SK-N-SH (cell line): Measurements from ENCODE around the gene DAB1. TPM values are rescaled to one million over a fixed set of nuclear protein-coding genes. Genes with fewer than 3 reads are reported as not detected.

ENCODE experiments used
- CTCF ChIA-PET: fragments of 300-600, 350-600 bp; formaldehyde crosslinking; extraction: SDS; loops from one replicate; lab custom pipeline; 2021; lab: Yijun Ruan, JAX
- POLR2A ChIA-PET: fragments of 350-600 bp; sonication (Branson Sonifier 250); formaldehyde crosslinking; extraction: SDS; loops from one replicate; lab custom pipeline; 2020; ENCODE audit warnings: antibody characterized with exemption, inconsistent platforms; lab: Yijun Ruan, JAX
- DNase-seq: peaks from one replicate; pipeline ENCODE4 v3.0.0; 2012
- H2AFZ ChIP-seq: fragments of 200-600 bp; sonication (generic); 2 replicates; pipeline ENCODE4 v1.8.1; 2016; ENCODE audit warnings: antibody characterized with exemption, mild to moderate bottlenecking, low read depth
- H3F3A ChIP-seq: fragments of 200-600 bp; sonication (generic); replicated peaks from 2 replicates; pipeline ENCODE3; 2016; ENCODE audit warnings: antibody characterized with exemption, mild to moderate bottlenecking; ENCODE audit not compliant: insufficient read depth
- H3K27ac ChIP-seq, 2 experiments: fragments of 200-500 bp in 1 of 2; fragments of 200-600 bp in 1 of 2; sonication (Bioruptor generic) in 1 of 2; sonication (generic), shearing (Covaris generic) in 1 of 2; 2 replicates each; pipeline versions ENCODE4 v1.5.1 to v1.6.1; 2014 to 2016; ENCODE audit warnings: low read depth in 2 of 2, inconsistent platforms in 1 of 2, low read length in 1 of 2, mild to moderate bottlenecking in 1 of 2, mixed read lengths in 1 of 2
- H3K27me3 ChIP-seq: fragments of 200-600 bp; sonication (generic), shearing (Covaris generic); 2 replicates; pipeline ENCODE4 v1.6.1; 2016; ENCODE audit warnings: mixed run types; ENCODE audit not compliant: insufficient read depth
- H3K36me3 ChIP-seq, 2 experiments: fragments of 200-500 bp in 1 of 2; fragments of 200-600 bp in 1 of 2; sonication (Bioruptor generic) in 1 of 2; sonication (generic) in 1 of 2; replicated peaks in 1 of 2; 2 replicates each; pipeline versions ENCODE3 to v1.5.1; 2014 to 2016; ENCODE audit warnings: low read length in 1 of 2, mild to moderate bottlenecking in 1 of 2; ENCODE audit not compliant: insufficient read depth in 2 of 2, control insufficient read depth in 1 of 2
- H3K4me1 ChIP-seq, 2 experiments: fragments of 200-500 bp in 1 of 2; fragments of 200-600 bp in 1 of 2; sonication (Bioruptor generic) in 1 of 2; sonication (generic), shearing (Covaris generic) in 1 of 2; 2 replicates each; pipeline versions ENCODE4 v1.5.1 to v1.6.1; 2014 to 2016; ENCODE audit warnings: low read depth in 1 of 2, low read length in 1 of 2, mixed run types in 1 of 2; ENCODE audit not compliant: insufficient read depth in 2 of 2, control insufficient read depth in 1 of 2
- H3K4me2 ChIP-seq: fragments of 200-600 bp; sonication (generic), shearing (Covaris generic); 2 replicates; pipeline ENCODE4 v1.6.1; 2017; ENCODE audit warnings: mixed run types
- H3K4me3 ChIP-seq, 2 experiments: fragments of 200-500 bp in 1 of 2; fragments of 200-600 bp in 1 of 2; sonication (Bioruptor generic) in 1 of 2; sonication (generic), shearing (Covaris generic) in 1 of 2; 2 replicates each; pipeline versions ENCODE4 v1.5.1 to v1.8.1; 2014 to 2016; ENCODE audit warnings: low read depth in 2 of 2, inconsistent platforms in 1 of 2, low read length in 1 of 2, mild to moderate bottlenecking in 1 of 2, mixed read lengths in 1 of 2, moderate library complexity in 1 of 2
- H3K79me2 ChIP-seq: fragments of 200-600 bp; sonication (generic); 2 replicates; pipeline ENCODE4 v1.8.1; 2017; ENCODE audit warnings: mild to moderate bottlenecking; ENCODE audit not compliant: insufficient read depth
- H3K9ac ChIP-seq: fragments of 200-600 bp; sonication (generic); 2 replicates; pipeline ENCODE4 v1.6.1; 2017; ENCODE audit warnings: mixed run types
- H3K9me2 ChIP-seq: fragments of 200-600 bp; sonication (generic); 2 replicates; pipeline ENCODE4 v1.6.1; 2017; ENCODE audit warnings: mixed run types
- H3K9me3 ChIP-seq: fragments of 200-600 bp; sonication (generic); 2 replicates; pipeline ENCODE4 v1.6.1; 2017; ENCODE audit warnings: mixed run types, mild to moderate bottlenecking, moderate library complexity
- H4K20me1 ChIP-seq: fragments of 200-600 bp; sonication (generic); 2 replicates; pipeline ENCODE4 v1.6.1; 2017; ENCODE audit warnings: mild to moderate bottlenecking, mixed run types; ENCODE audit not compliant: insufficient read depth
- ELF1 ChIP-seq: IDR thresholded peaks from 2 replicates; pipeline ENCODE4 v1.4.0; 2012
- EP300 ChIP-seq, 2 experiments: IDR thresholded peaks; 2 replicates each; pipeline versions ENCODE4 v1.4.0 to v1.6.1; 2012; ENCODE audit warnings: borderline replicate concordance in 1 of 2, low read depth in 1 of 2, low read length in 1 of 2
- GABPA ChIP-seq: IDR thresholded peaks from 2 replicates; pipeline ENCODE4 v1.4.0; 2012; ENCODE audit warnings: low read depth, mild to moderate bottlenecking
- JUND ChIP-seq: IDR thresholded peaks from 2 replicates; pipeline ENCODE4 v1.4.0; 2012
- MAX ChIP-seq: IDR thresholded peaks from 2 replicates; pipeline ENCODE4 v1.4.0; 2012; ENCODE audit warnings: low read depth
- MEF2A ChIP-seq: IDR thresholded peaks from 2 replicates; pipeline ENCODE4 v1.4.0; 2012; ENCODE audit warnings: low read depth, borderline replicate concordance
- MXI1 ChIP-seq: IDR thresholded peaks from 2 replicates; pipeline ENCODE4 v1.6.1; 2012; ENCODE audit warnings: mild to moderate bottlenecking, low read depth, low read length, improper control_type of control experiment
- NRF1 ChIP-seq: IDR thresholded peaks from 2 replicates; pipeline ENCODE4 v1.6.1; 2012; ENCODE audit warnings: low read depth, mild to moderate bottlenecking, low read length
- REST ChIP-seq: IDR thresholded peaks from 2 replicates; pipeline ENCODE4 v1.6.1; 2012; ENCODE audit warnings: mild to moderate bottlenecking, low read depth, low read length, moderate library complexity
- RXRA ChIP-seq: IDR thresholded peaks from 2 replicates; pipeline ENCODE4 v1.4.0; 2012; ENCODE audit warnings: low read depth, mild to moderate bottlenecking, borderline replicate concordance
- SIN3A ChIP-seq: IDR thresholded peaks from 2 replicates; pipeline ENCODE4 v1.6.1; 2012; ENCODE audit warnings: low read depth, mild to moderate bottlenecking, low read length, moderate library complexity, borderline replicate concordance
- SMC3 ChIP-seq: IDR thresholded peaks from 2 replicates; pipeline ENCODE4 v1.6.1; 2012; ENCODE audit warnings: low read depth, low read length, improper control_type of control experiment
- TAF1 ChIP-seq: IDR thresholded peaks from 2 replicates; pipeline ENCODE4 v1.6.1; 2012; ENCODE audit warnings: low read depth, mild to moderate bottlenecking, low read length, moderate library complexity, borderline replicate concordance
- ZBTB33 ChIP-seq: IDR thresholded peaks from 2 replicates; pipeline ENCODE4 v1.4.0; 2012; ENCODE audit warnings: low read depth, borderline replicate concordance
- WGBS: methylation state at CpG from one replicate; pipeline ENCODE4 v1.1.6; 2017; ENCODE audit warnings: low lambda C conversion rate; 5-methylcytosine and 5-hydroxymethylcytosine counted together
- polyA plus RNA-seq, 3 experiments: library from polyadenylated mRNA; depleted of rRNA; stranded (reverse); fragments of >200 nt; gene quantifications; 2 replicates each; pipeline ENCODE4 v1.2.3, GENCODE V29; 2012

The DAB1 gene
- polyA plus RNA-seq, 1 of the 3 experiments (the other 2 are of a cell fraction) = 2.9 TPM

- peaks cover 7% of the 10 kb centered on the region for H3F3A ChIP-seq
- H3K9ac ChIP-seq = no peak overlapping the region
- CTCF ChIA-PET = no interaction called here
- no peaks in the 10 kb centered on the region for H3K36me3 ChIP-seq
- no peaks in the 10 kb centered on the region; the same call in 1 of the 2 replicates for H3K9me3 ChIP-seq
- no peak overlapping the region for H3K4me2 ChIP-seq
- TF ChIP-seq SMC3 (no peak), NRF1 (no peak), EP300 (IDR thresholded peaks at IDR 0.05; ENCODE audit: borderline replicate concordance in 1 of 2, low read depth in 1 of 2, low read length in 1 of 2) (no peak), MAX (no peak), ELF1 (no peak), SIN3A (no peak), TAF1 (no peak), GABPA (no peak), JUND (no peak), REST (no peak), RXRA (no peak), MEF2A (no peak), MXI1 (no peak), ZBTB33 (no peak)
- DNase-seq = no peak
- no peaks in the 10 kb centered on the region for H3K27me3 ChIP-seq
- H3K27ac ChIP-seq = no peak overlapping the region
- H3K4me1 ChIP-seq = peaks cover 2 to 11% of the 10 kb centered on the region in 2 experiments; a peak in 2 of 4 replicates
- WGBS = 83% methylated on average over 10 of the region's 10 CpGs
- no peaks in the 10 kb centered on the region for H3K79me2 ChIP-seq
- no peak overlapping the region for H3K4me3 ChIP-seq
- no peaks in the 10 kb centered on the region for H3K9me2 ChIP-seq
- no peak overlapping the region for H2AFZ ChIP-seq
- no peaks in the 10 kb centered on the region for H4K20me1 ChIP-seq
- POLR2A ChIA-PET = no interaction called here
These were observed 171.1 kb downstream of the DAB1 start for GRCh38 chr1:57252597-57253294.
